GM12875 (cell line): ENCODE measurements around the gene LGR6.

Experiments used
- H3K4me3 ChIP-seq: one replicate; pipeline ENCODE4 v1.5.1; 2011; ENCODE audit warnings: low read depth, low read length, control low read depth
- CTCF ChIP-seq: IDR thresholded peaks from 2 replicates; pipeline ENCODE4 v1.5.1; 2011; ENCODE audit warnings: low read depth, mild to moderate bottlenecking, control low read depth, inconsistent platforms, low read length, moderate library complexity, borderline replicate concordance; ENCODE audit not compliant: insufficient read depth

LGR6 gene

GRCh38 chr1:202241376-202242079, 47.9 kb downstream of the LGR6 start:
- TF ChIP-seq CTCF, result no peak

GRCh38 chr1:202242080-202242419, 48.5 kb downstream of the LGR6 start:
- TF ChIP-seq CTCF, result no peak
- H3K4me3 ChIP-seq, result no peak overlapping the region

More at GRCh38 chr1:202241376-202242079, 47.9 kb downstream of the LGR6 start:
- H3K4me3 ChIP-seq, result no peak overlapping the region

- no peak overlapping the region for H3K4me3 ChIP-seq
- TF ChIP-seq CTCF, result no peak
Measured at GRCh38 chr1:202243006-202243405, 49.4 kb downstream of the LGR6 start.

GRCh38 chr1:202244841-202245261, 51.3 kb downstream of the LGR6 start:
- H3K4me3 ChIP-seq, result no peak overlapping the region
- TF ChIP-seq CTCF, result no peak

- TF ChIP-seq CTCF, result no peak
- H3K4me3 ChIP-seq, result no peak overlapping the region
Measured at GRCh38 chr1:202245391-202245790, 51.8 kb downstream of the LGR6 start.

- no peak for TF ChIP-seq CTCF
- no peak overlapping the region for H3K4me3 ChIP-seq
Measured at GRCh38 chr1:202247104-202247503, 53.5 kb downstream of the LGR6 start.

GRCh38 chr1:202247837-202248795, 54.5 kb downstream of the LGR6 start:
- TF ChIP-seq CTCF, result no peak

More at GRCh38 chr1:202247837-202248795, 54.5 kb downstream of the LGR6 start:
- no peak overlapping the region for H3K4me3 ChIP-seq
